Erythroblast (primary cell): ENCODE data around the gene USH1G.

Source experiments
- GATA1 ChIP-seq: IDR thresholded peaks from 2 replicates; pipeline ENCODE4 v1.6.1; 2011; ENCODE audit warnings: low read depth, mild to moderate bottlenecking, control low read depth, low read length, moderate library complexity
- POLR2A ChIP-seq: IDR thresholded peaks from 2 replicates; pipeline ENCODE4 v1.6.1; 2011; ENCODE audit warnings: mild to moderate bottlenecking, low read length

DNA sequence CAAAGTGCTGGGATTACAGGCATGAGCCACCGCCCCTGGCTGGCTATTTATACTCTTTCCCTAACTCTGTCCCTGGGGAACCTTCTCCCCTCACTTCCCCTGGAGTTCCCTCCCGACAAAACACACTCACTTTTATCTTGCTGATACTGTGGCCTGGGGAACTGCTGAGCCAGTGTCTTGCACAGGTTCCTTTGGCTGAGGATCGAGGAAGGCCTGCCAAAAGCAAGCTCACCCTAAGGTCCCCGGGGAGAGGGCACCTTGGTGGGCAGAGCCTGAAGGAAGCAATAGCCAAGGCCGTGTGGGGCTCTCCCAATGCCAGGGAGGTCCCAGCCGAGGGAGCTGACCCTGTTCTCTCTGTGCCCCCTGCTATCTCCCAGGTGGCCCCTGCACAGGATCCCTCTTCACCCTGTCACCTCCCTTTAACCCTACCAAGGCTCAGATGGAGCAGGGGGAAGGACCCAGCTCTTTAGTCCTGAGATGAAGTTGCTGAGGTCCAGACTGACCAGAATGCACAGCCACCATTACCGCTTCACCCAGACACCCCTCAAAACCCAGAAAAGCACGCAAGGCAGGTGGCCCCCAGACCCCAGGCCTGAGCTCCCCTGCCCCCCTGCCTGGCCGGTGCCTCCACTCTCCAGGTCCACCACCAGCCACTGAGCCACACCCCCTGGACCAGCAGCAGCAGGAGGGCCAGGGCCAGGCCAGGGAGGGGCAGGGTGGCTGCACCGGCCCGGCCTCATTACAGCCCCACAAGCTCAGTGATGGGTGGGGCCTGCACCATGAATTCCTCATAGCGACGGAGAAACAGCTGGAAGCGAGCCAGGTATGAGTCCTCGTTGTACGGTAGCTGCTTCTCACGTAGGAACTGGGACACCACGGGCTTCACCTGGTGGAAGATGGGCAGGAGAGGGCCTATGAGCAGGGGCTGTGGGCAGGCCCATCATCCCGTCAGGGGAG, 45.2 kb downstream of the USH1G start:
- TF ChIP-seq POLR2A (no peak), GATA1 (no peak)
